NCI-H1436 treated with DMSO at 0.1 percent for 48 hours (cell line): ENCODE results near the gene PRR29.

Experiments
- DNase-seq: peaks from one replicate; lab custom pipeline; 2025; lab: John Stamatoyannopoulos, UW

PRR29 gene

GRCh38 chr17:63998050-63998720 lies at the start of gene PRR29:
Gene PRR29 (plus strand): TSS chr17:63998351. CDS start chr17:63998365, 14 bp downstream.
- no peak for DNase-seq

DNA sequence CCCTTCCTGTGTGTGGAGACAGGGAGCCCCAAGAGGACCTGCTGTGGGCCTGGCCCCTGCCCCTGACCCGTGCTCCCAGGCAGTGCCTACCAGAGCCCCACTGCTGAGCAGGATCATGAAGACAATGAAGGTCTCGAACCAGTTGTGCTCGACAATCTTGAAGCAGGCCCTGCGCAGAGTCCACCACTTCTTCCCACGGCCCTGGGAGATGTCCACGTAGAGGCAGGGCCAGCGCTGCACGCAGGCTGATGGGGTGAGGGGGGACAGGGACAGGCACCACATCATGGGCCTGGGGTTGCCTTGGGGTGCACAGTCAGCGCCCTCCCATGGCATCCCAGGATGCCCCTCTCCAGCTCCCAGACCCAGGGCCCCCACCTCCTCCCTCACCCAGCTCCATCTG lies 49.6 kb upstream of the PRR29 start:
- no peak for DNase-seq

DNA sequence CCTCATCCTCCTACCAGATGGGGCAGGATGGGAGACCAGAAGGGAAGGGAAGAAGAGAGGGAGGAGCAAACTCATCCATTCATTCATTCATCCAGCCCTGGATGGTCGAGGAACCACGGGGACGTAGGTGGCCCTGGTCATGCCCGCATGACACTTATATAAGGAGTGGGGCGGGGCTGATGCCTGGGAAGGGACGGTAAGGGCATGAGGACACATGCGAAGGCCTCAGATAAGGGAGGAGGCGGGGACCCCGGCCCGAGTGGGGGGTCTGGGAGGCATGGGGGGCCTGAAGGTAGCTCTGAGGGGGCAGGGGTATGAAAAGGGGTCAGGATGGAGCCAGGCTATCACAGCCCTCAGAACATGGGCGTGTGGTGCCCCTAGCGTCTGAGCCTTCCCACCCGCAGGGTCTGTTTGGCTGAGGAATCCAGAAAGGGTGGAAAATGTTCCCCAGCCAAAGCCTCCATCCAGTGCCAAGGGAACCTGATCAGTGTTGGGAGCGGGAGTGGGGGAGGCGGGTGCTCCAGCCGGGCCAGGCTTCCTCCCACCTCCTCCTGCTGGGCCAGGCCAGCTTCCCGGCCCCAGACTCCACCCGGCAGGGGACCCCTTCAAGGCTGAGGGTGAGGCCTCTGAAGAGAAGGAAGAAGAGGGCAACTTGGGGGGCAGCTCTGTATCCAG lies 48.4 kb upstream of the PRR29 start:
- no peak for DNase-seq

GRCh38 chr17:63950940-63951907 lies 46.9 kb upstream of the PRR29 start:
- no peak for DNase-seq

GRCh38 chr17:63954402-63955063 lies 43.6 kb upstream of the PRR29 start:
- no peak for DNase-seq

DNA sequence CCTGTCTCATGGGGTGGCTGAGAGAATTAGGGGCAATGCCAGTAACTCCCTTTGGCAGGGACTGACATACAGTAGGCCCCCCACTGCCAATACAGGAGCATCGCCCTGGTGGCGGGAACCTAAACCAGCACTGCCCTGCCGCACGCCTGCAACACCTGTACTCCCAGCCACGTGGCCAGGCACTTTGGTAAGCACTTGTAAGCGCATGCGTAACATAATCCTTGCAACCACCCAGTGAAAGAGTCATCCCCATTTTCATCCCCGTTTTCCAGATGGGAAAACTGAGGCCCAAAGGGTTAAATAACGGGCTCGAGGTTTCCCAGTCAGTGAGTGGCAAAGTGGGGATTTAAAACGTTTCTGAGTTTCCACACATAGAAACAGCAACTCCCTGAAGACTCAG lies 42.9 kb upstream of the PRR29 start:
- DNase-seq = no peak

DNA sequence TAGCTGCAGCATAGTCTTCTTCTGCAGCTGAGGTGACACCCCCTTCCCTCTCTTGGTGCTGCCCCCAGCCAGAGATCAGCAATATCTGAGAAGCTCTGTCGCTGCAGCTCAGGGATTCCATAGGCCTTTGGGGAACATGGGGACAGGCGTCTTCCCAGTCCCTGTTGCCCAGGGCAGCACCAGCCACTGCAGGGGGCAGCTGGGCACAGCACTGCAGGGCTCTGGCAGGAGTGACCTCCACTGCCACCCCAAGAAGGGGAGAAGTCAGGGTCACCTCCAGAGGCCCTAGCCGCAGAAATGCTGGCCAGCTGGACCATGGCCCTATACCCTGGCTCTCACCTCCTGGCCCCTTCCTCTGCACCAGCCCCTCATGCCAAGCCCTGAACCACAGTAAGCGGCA lies 42.4 kb upstream of the PRR29 start:
- no peak for DNase-seq

- DNase-seq = no peak
Observed at GRCh38 chr17:63956296-63956920, 41.7 kb upstream of the PRR29 start.

GRCh38 chr17:63960006-63960405 lies 38.1 kb upstream of the PRR29 start:
- no peak for DNase-seq

- no peak for DNase-seq
Observed at GRCh38 chr17:63960430-63960829, 37.7 kb upstream of the PRR29 start.

GRCh38 chr17:63961355-63962212 lies 36.6 kb upstream of the PRR29 start:
- no peak for DNase-seq

- DNase-seq = no peak
Observed at GRCh38 chr17:63962298-63962744, 35.8 kb upstream of the PRR29 start.

- DNase-seq = no peak
Observed at GRCh38 chr17:63963123-63963522, 35.0 kb upstream of the PRR29 start.

DNA sequence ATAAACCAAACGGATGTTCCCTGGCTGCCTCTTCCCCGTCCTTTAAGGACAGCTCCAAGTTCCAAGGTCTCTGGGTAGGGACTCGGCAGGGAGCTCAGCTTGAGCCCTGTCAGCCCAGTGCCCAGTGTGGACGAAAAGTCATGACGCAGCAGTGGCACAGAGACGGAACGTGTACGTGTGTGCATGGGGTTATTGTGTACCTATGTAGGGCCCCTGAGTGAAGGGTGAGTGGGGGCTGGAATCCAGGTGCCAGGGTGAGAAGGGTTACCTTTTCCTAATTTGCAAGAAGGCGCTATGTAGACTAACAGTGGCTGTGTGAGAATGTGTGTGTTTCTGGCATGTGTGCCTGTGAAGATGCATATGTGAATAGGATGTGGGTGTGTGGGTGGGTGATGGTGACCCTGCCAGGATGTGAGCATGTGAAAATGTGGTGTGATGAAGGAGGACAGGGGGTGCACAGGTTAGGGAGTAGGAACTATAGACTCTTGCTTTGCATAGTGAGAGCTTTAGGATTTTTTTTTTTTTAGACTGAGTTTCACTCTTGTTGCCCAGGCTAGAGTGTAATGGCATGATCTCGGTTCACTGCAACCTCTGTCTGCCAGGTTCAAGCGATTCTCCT lies 31.4 kb upstream of the PRR29 start:
- DNase-seq = no peak

- DNase-seq = no peak
Observed at GRCh38 chr17:63967953-63968352, 30.2 kb upstream of the PRR29 start.

DNA sequence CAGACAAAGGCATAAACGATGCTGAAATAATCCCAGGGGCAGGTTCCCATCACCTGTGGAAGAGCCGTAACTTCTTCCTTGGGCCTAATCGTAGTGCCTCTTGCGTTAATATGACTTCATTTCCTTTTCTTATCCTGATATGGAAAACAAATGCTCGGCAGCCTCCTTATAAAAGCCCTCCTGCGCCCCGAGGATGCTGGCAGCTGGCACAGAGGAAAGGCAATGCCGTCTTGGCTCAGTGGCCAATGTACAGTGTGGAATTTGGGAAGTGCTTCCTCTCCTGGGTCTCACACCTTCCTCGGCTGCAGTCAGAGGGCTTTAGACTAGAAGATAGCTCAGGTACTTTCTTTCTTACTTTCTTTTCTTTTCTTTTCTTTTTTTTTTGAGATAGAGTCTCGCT lies 28.9 kb upstream of the PRR29 start:
- no peak for DNase-seq

DNA sequence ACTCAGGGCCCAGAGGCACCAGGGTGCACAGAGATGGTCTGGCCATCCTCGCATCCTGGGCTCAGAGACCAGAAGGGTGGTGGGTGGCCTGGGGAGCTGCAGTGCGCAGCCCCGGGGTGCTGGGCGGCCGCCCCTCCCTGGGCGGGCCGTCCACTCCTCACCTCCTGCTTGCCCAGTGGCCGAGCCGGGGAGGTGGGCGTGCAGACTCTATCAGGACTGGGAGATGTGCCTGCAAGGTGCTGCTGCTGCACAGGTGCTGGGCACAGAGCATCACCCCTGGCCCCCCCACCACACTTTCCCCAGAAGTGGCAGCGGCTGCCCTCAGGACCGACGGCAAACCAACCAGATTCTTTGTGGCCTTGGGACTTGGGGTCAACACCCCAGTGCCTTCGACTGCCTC lies 25.4 kb upstream of the PRR29 start, which contains the start of gene SCN4A:
SCN4A (minus strand) TSS at position 123 of the 400 bp plus-strand sequence; CDS start at position 46, 77 bp downstream.
- DNase-seq = no peak

- no peak for DNase-seq
Observed at GRCh38 chr17:63973247-63973646, 24.9 kb upstream of the PRR29 start.

DNA sequence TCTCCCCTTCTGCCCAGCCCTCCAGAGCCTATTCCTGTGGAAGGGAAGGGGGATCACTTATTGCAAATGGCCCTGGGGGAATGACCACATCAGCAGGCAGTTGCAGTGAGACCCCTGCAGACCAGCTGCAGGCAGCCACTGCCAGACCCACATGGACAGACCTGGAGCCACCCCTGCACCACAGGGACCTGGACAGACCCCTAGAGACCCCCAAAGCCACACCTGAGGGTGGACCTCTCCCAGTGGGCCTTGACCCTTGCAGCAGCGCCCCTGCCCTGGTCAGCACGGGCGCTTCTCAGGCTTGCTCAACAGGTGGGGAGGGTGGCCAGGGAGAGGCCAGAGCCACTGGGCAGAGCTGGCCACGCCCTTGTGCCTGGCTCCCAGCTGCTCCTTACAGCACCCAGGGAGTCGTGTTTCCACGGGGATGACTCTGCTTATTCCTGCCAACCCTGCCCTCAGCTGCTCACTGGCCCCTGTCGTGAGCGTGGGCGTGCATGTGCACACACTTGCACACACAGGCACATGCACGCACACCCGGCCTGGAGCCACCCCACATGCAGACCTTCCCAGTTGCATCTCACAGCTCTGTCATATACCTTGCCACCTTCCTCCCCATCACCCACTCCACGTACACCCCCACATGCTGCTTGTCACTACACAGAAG lies 24.1 kb upstream of the PRR29 start:
- no peak for DNase-seq
